Mucosa of stomach (tissue), 1 donor: ENCODE data around the gene TSR3.
A peak's percentile ranks its signal among the peaks of the same experiment; 100 is the strongest.

Experiments used
- H3K27me3 ChIP-seq: one replicate; pipeline ENCODE4 v1.7.0; 2013; ENCODE audit warnings: mild to moderate bottlenecking, low read length; ENCODE audit not compliant: control insufficient read depth, insufficient read depth
- H3K36me3 ChIP-seq: one replicate; pipeline ENCODE4 v1.7.0; 2013; ENCODE audit warnings: low read length; ENCODE audit not compliant: control insufficient read depth, insufficient read depth
- H3K4me1 ChIP-seq: one replicate; pipeline ENCODE4 v1.7.0; 2013; ENCODE audit warnings: mild to moderate bottlenecking, low read length; ENCODE audit not compliant: control insufficient read depth, insufficient read depth
- H3K4me3 ChIP-seq: one replicate; pipeline ENCODE4 v1.7.0; 2013; ENCODE audit warnings: low read length
- H3K9ac ChIP-seq: one replicate; pipeline ENCODE4 v1.7.0; 2013; ENCODE audit warnings: mild to moderate bottlenecking, low read length, moderate library complexity
- H3K9me3 ChIP-seq: one replicate; pipeline ENCODE4 v1.7.0; 2013; ENCODE audit warnings: mild to moderate bottlenecking, low read length, moderate library complexity; ENCODE audit not compliant: control insufficient read depth
- donor health status: Pancreatic carcinoma.

The TSR3 gene

DNA sequence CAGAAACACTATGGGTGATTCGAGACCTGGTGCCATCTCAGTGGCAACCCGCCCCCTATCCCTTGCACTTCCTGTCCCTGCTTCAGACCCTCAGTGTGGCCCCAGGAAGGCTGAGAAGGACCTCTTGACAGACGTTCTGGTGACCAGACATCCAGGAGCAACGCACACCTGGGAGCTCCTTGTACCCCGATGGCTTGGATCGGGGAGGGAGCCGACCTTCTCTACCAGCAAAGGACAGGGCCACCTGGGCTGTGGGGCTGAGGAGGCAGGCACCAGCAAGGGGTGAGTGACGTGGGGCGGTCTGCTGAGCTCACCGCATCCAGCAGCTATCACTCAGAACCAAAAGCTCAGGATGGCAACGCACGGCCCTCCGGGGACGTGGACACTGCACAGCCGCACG lies 35.7 kb upstream of the TSR3 start:
- Histone ChIP-seq H3K4me3 (no peak overlapping the region), H3K36me3 (peaks cover 4% of the 10 kb centered on the region)

DNA sequence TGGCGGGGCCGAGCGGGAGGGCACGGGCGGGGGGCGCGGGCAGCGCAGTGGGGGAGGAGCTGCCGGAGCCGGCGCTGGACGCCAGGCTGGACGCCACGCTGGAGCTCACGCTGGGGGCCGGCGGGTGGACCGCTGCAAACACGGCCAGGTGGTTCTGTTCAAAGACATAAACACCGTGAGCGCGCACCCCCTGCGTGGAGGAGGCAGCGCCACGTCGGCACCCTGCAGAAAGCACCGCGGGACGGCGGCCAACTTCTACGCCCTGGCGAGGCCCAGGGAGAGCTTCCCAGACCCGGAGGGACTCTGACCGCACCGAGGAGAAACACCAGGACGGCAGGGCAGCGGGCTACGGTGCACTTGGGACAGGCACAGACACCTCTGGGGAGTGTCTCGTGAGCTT lies 33.6 kb upstream of the TSR3 start:
- Histone ChIP-seq H3K9me3 (no peaks in the 10 kb centered on the region), H3K36me3 (peaks cover 4% of the 10 kb centered on the region), H3K4me3 (no peak overlapping the region), H3K9ac (no peak overlapping the region), H3K4me1 (no peaks in the 10 kb centered on the region), H3K27me3 (no peaks in the 10 kb centered on the region)

More for the DNA sequence above, 35.7 kb upstream of the TSR3 start:
- Histone ChIP-seq H3K4me1 (no peaks in the 10 kb centered on the region), H3K9ac (no peak overlapping the region), H3K9me3 (no peaks in the 10 kb centered on the region), H3K27me3 (no peaks in the 10 kb centered on the region)

DNA sequence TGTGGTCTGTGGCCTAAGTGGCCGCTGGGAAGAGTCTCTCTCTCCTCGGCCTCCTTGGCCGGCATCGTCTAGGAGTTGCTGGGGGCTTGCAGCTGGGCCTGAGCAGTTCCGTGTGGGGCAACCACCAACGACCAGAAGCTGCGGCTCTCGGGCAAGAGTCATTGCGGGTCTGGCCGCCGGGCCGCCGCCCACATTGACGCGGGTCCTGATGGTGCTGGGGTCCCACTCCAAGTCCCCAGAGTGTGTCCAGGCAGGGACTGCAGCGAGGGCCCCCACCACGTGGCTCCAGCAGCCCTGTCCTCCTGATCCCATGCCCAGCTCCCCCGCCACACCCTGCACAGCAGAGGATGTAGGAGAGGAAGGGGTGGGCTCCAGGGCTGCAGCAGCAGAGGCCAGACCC lies 31.9 kb upstream of the TSR3 start:
- Histone ChIP-seq H3K4me3 (no peak overlapping the region), H3K9me3 (no peaks in the 10 kb centered on the region), H3K9ac (no peak overlapping the region), H3K27me3 (no peaks in the 10 kb centered on the region), H3K4me1 (peaks cover 11% of the 10 kb centered on the region), H3K36me3 (no peaks in the 10 kb centered on the region)

- Histone ChIP-seq H3K4me3 (no peak overlapping the region), H3K9me3 (no peaks in the 10 kb centered on the region), H3K27me3 (no peaks in the 10 kb centered on the region), H3K4me1 (peaks cover 17% of the 10 kb centered on the region), H3K9ac (no peak overlapping the region), H3K36me3 (no peaks in the 10 kb centered on the region)
Observed at GRCh38 chr16:1381612-1382406, 30.1 kb upstream of the TSR3 start.

DNA sequence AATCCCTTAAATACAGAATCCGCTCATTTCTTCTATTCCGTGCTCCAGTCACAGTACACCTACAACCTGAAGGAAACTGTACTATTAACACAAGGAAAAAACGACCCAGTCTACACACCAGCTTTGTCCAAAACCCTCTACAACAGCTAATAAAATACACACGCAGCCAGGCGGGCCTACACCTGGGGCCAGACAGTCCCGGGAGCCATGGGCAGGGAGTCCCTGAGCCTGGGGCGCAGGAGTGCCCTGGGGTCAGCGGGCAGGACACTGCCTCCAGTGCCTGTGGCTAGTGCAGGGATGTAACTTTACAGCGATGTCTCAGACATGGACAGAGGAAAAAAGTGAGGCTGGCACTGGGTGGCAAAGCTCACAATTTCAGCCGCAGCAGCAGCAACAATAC lies 28.5 kb upstream of the TSR3 start:
- Histone ChIP-seq H3K4me3 (no peak overlapping the region), H3K4me1 (peaks cover 17% of the 10 kb centered on the region), H3K9ac (no peak overlapping the region), H3K9me3 (no peaks in the 10 kb centered on the region), H3K27me3 (no peaks in the 10 kb centered on the region), H3K36me3 (no peaks in the 10 kb centered on the region)

- Histone ChIP-seq H3K9ac (no peak overlapping the region), H3K4me3 (peak overlapping the region; percentile 31), H3K36me3 (no peaks in the 10 kb centered on the region)
Observed at GRCh38 chr16:1379304-1380076, 27.8 kb upstream of the TSR3 start.

GRCh38 chr16:1378804-1379303 lies 27.2 kb upstream of the TSR3 start:
- Histone ChIP-seq H3K4me1 (peaks cover 17% of the 10 kb centered on the region), H3K9ac (no peak overlapping the region), H3K9me3 (no peaks in the 10 kb centered on the region), H3K36me3 (no peaks in the 10 kb centered on the region), H3K4me3 (peak overlapping the region; percentile 31), H3K27me3 (no peaks in the 10 kb centered on the region)

More at GRCh38 chr16:1379304-1380076, 27.8 kb upstream of the TSR3 start:
- H3K4me1 ChIP-seq: peaks cover 17% of the 10 kb centered on the region
- no peaks in the 10 kb centered on the region for H3K9me3 ChIP-seq
- H3K27me3 ChIP-seq: no peaks in the 10 kb centered on the region

- peak overlapping the region; percentile 31 for H3K4me3 ChIP-seq
- H3K27me3 ChIP-seq: no peaks in the 10 kb centered on the region
- H3K36me3 ChIP-seq: no peaks in the 10 kb centered on the region
- H3K9ac ChIP-seq: no peak overlapping the region
- H3K9me3 ChIP-seq: no peaks in the 10 kb centered on the region
- peaks cover 17% of the 10 kb centered on the region for H3K4me1 ChIP-seq
Observed at GRCh38 chr16:1378087-1378803, 26.6 kb upstream of the TSR3 start.

- Histone ChIP-seq H3K27me3 (no peaks in the 10 kb centered on the region), H3K9ac (no peak overlapping the region), H3K9me3 (no peaks in the 10 kb centered on the region), H3K4me3 (no peak overlapping the region), H3K4me1 (peaks cover 17% of the 10 kb centered on the region), H3K36me3 (no peaks in the 10 kb centered on the region)
Observed at GRCh38 chr16:1377406-1378010, 25.8 kb upstream of the TSR3 start.

DNA sequence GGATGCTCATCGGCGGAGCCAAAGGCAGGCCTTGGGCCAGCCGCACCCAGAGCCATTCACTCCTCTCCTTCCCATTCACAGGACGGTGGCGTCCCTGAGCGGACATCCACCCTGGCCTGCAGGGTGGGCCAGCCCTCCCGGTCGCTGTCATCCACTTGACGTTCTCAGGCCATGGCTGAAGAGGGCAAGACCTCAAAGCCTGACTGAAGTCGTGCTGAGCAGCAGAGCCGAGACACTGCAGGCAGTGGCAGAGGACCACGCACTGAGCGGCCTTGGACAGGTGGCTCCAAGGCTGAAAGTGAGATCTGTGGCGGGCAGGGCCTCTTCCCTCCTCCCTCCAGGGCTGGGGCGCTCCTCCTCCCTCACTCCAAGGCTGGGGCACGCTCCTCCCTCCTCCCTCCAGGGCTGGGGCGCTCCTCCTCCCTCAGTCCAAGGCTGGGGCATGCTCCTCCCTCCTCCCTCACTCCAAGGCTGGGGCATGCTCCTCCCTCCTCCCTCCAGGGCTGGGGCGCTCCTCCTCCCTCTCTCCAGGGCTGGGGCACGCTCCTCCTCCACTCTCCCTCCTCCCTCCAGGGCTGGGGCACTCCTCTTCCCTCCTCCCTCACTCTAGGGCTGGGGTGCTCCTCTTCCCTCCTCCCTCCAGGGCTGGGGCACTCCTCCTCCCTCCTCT lies 24.2 kb upstream of the TSR3 start:
- no peak overlapping the region for H3K9ac ChIP-seq
- peaks cover 17% of the 10 kb centered on the region for H3K4me1 ChIP-seq
- no peaks in the 10 kb centered on the region for H3K36me3 ChIP-seq
- no peaks in the 10 kb centered on the region for H3K27me3 ChIP-seq
- no peak overlapping the region for H3K4me3 ChIP-seq
- no peaks in the 10 kb centered on the region for H3K9me3 ChIP-seq

DNA sequence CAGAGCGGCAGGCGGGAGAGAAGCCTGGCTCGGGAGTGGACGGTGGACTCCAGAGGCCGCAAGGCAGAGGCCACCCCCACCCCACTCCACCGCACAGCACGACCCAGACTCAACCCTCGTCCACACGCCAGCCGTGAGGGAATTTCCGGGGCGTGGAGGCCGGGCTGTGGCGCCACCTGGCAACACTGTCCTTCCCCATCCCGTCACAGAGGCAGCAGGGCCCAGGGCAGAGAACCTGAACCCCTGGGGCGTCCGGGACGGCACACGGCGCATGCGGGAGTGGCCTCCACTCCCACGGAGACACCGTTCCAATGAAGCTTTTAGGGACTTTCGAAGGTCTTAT lies 23.6 kb upstream of the TSR3 start:
- Histone ChIP-seq H3K36me3 (no peaks in the 10 kb centered on the region), H3K9me3 (no peaks in the 10 kb centered on the region)

More for the DNA sequence above, 23.6 kb upstream of the TSR3 start:
- no peak overlapping the region for H3K4me3 ChIP-seq
- H3K4me1 ChIP-seq: peaks cover 17% of the 10 kb centered on the region
- no peaks in the 10 kb centered on the region for H3K27me3 ChIP-seq
- H3K9ac ChIP-seq: no peak overlapping the region
